Fibroblast of mammary gland (primary cell): ENCODE measurements around the gene TFPI.
"Not testable (repeated sequence)": the region's sequence is repeated elsewhere in the genome, so short reads cannot be mapped to it uniquely, and the experiment has no call there.

ENCODE experiments used
- DNase-seq: peaks from one replicate; pipeline ENCODE4 v3.0.0-alpha.2; 2010; ENCODE audit warnings: low read depth
- H3K4me3 ChIP-seq: 2 replicates; pipeline ENCODE4 v1.5.1; 2011; ENCODE audit warnings: low read depth, mild to moderate bottlenecking, low read length, moderate library complexity; ENCODE audit not compliant: control insufficient read depth
- TF ChIP-seq, protein P1 (sequence below): conservative IDR thresholded peaks from 2 replicates; pipeline ENCODE4 v1.5.1; 2011; ENCODE audit warnings: low read depth, low read length, inconsistent platforms; ENCODE audit not compliant: control insufficient read depth, insufficient read depth

Gene TFPI

GRCh38 chr2:187542123-187542522 lies 12.1 kb downstream of the TFPI start:
- TF ChIP-seq, protein P1, sequence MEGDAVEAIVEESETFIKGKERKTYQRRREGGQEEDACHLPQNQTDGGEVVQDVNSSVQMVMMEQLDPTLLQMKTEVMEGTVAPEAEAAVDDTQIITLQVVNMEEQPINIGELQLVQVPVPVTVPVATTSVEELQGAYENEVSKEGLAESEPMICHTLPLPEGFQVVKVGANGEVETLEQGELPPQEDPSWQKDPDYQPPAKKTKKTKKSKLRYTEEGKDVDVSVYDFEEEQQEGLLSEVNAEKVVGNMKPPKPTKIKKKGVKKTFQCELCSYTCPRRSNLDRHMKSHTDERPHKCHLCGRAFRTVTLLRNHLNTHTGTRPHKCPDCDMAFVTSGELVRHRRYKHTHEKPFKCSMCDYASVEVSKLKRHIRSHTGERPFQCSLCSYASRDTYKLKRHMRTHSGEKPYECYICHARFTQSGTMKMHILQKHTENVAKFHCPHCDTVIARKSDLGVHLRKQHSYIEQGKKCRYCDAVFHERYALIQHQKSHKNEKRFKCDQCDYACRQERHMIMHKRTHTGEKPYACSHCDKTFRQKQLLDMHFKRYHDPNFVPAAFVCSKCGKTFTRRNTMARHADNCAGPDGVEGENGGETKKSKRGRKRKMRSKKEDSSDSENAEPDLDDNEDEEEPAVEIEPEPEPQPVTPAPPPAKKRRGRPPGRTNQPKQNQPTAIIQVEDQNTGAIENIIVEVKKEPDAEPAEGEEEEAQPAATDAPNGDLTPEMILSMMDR = no peak
- H3K4me3 ChIP-seq = no peak overlapping the region
- DNase-seq = no peak

- DNase-seq = peak; percentile 99
- TF ChIP-seq, protein P1 = no peak
- H3K4me3 ChIP-seq = peak overlapping the region; percentile 9
Measured at GRCh38 chr2:187541086-187542085, 12.8 kb downstream of the TFPI start.

- not testable (repeated sequence) for DNase-seq, H3K4me3 ChIP-seq
Measured at GRCh38 chr2:187538222-187538621, 16.0 kb downstream of the TFPI start.

DNA sequence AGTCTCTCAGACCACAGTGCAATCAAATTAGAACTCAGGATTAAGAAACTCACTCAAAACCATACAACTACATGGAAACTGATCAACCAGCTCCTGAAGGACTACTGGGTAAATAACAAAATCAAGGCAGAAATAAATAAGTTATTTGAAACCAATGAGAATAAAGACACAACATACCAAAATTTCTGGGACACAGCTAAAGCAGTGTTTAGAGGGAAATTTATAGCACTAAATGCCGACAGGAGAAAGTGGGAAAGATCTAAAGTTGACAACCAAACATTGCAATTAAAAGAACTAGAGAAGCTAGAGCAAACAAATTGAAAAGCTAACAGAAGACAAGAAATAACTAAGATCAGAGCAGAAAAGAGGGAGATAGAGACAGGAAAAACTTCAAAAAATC lies 18.9 kb downstream of the TFPI start:
- not testable (repeated sequence) for DNase-seq, H3K4me3 ChIP-seq

DNA sequence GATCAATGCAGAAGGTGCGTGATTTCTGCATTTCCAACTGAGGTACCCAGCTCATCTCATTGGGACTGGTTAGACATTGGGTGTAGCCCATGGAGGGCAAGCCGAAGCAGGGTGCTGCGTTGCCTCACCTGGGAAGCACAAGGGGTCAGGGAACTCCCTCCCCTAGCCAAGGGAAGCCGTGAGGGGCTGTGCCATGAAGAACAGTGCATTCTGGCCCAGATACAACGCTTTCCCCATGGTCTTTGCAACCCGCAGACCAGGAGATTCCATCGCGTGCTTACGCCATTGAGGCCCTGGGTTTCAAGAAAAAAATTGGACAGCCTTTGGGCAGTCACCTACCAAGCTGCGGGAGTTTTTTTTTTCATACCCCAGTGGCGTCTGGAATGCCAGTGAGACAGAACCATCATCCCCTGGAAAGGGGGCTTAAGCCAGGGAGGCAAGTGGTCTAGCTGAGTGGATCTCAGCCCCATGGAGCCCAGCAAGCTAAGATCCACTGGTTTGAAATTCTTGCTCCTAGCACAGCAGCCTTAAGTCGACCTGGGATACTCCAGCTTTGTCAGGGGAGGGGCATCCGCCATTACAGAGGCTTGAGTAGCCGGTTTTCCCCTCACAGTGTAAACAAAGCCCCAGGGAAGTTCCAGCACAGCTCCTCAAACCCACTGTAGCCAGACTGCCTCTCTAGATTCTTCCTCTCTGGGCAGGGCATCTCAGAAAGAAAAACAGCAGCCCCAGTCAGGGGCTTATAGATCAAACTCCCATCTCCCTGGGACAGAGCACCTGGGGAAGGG lies 21.7 kb downstream of the TFPI start:
- no peak for DNase-seq
- no peak overlapping the region for H3K4me3 ChIP-seq
- TF ChIP-seq, protein P1 = no peak

DNA sequence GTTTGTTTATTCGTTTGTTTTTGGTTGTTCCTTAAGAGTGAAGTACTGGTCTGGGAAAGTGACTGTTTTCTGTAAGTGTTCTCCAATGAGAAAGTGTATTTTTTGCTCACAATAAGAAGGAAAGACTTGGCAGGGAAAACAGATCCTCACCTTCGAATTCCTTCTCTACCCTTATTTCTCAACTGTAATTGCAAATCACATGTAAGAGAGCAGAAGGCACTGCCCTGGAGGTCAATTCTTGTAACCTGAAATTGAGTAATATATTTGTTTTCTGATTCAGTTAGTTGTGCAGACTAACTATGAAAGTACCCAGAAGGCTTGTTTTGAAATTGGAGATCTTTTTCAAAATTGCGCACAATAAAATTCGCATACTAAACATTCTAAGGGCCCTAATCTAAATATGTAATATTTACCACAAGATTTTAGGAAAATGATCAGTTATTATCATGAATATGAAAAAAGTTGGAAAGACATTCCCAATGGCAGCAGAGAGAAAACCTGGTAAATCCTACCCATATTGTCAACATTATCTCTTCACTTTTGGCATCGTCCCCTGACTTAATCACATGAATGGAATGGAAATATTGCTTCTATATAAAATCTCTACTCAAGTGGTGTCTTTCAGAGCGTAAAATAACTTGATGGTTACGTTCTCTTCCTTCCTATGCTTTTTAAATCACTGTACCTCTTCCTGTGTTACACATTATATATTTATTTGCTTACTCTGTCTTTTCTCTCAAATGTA lies 24.1 kb downstream of the TFPI start:
- peak; percentile 40 for DNase-seq
- TF ChIP-seq, protein P1 = no peak

DNA sequence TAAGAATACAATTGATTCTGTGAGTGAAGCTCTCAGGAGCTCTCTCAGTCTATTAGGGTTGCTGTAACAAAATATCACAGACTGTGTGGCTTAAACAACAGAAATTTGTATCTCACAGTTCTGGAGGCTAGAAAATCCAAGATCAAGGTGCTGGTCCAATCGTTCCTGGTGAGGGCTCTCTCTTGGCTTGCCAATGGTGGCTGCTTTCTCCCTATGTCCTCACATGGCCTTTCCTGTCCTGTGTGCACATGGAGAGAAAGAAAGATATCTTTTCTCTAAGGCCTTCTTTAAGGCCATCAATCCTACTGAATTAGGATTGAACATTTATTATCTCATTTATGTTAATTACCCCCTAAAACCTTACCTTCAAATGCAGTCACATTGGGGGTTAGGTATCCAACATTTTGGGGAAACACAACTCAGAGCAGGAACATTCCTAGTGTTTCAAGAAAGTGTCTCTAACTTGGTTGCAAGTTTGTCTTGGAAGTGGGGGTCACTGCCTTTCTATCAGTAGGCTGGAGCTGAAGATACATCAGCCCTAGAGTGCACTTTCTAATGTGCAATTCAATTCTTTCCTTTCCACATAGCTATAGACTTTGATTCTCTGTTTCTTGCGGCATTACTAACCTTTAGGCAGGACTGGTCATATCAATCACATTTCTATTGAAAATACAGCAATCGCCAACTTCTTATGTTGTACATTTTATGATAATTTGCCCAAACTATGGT lies 24.8 kb downstream of the TFPI start:
- no peak for DNase-seq
- H3K4me3 ChIP-seq = no peak overlapping the region
- TF ChIP-seq, protein P1 = no peak

More for the DNA sequence above, 24.1 kb downstream of the TFPI start:
- no peak overlapping the region for H3K4me3 ChIP-seq
